GM12873 (cell line): Measurements from ENCODE around the gene RAD9A.

Experiments
- CTCF ChIP-seq: IDR thresholded peaks from 2 replicates; pipeline ENCODE4 v1.5.1; 2012; ENCODE audit warnings: low read depth, mild to moderate bottlenecking, moderate library complexity, low read length, control low read depth; ENCODE audit not compliant: insufficient read depth; ENCODE audit errors: missing control alignments

RAD9A gene

GRCh38 chr11:67372993-67373647 is 18.7 kb upstream of the RAD9A start, which contains the start of gene CLCF1:
Gene CLCF1 (minus strand): TSS chr11:67373598. CDS start chr11:67373539, 59 bp downstream.
- no peak for TF ChIP-seq CTCF

GRCh38 chr11:67373648-67374570 is 17.9 kb upstream of the RAD9A start:
- TF ChIP-seq CTCF = peak; percentile 49

GRCh38 chr11:67374571-67375281 is 17.1 kb upstream of the RAD9A start:
- no peak for TF ChIP-seq CTCF

GRCh38 chr11:67375320-67376055 is 16.3 kb upstream of the RAD9A start:
- TF ChIP-seq CTCF = no peak

- TF ChIP-seq CTCF = no peak
Observed at GRCh38 chr11:67376063-67376820, 15.5 kb upstream of the RAD9A start.

- TF ChIP-seq CTCF = no peak
Observed at GRCh38 chr11:67376873-67377808, 14.6 kb upstream of the RAD9A start.
